SK-N-SH treated with all-trans-retinoic acid at 6 μM for 48 hours (cell line): ENCODE results near the gene ST3GAL3.

Experiments used
- ATAC-seq: fragments of 200-7000 bp; cut with Tn5 transposase; 3 replicates; pipeline ENCODE4 v1.9.1; 2020; ENCODE audit warnings: mild to moderate bottlenecking, moderate library complexity
- BACH2 ChIP-seq: fragments of 250-450 bp; sonication (Bioruptor Pico); IDR thresholded peaks from 2 replicates; pipeline ENCODE4 v1.9.0; 2021; ENCODE audit warnings: mild to moderate bottlenecking, borderline replicate concordance
- CREB5 ChIP-seq: fragments of 250-450 bp; sonication (Bioruptor Pico); IDR thresholded peaks from 2 replicates; pipeline ENCODE4 v1.5.1; 2020; ENCODE audit warnings: low read depth, mild to moderate bottlenecking, moderate library complexity
- CSDC2 ChIP-seq: fragments of 250-450 bp; sonication (Bioruptor Pico); IDR thresholded peaks from 2 replicates; pipeline ENCODE4 v1.5.0; 2020; ENCODE audit warnings: mild to moderate bottlenecking, moderate library complexity
- ESRRG ChIP-seq: fragments of 250-450 bp; sonication (Bioruptor Pico); IDR thresholded peaks from 2 replicates; pipeline ENCODE4 v1.6.1; 2021; ENCODE audit warnings: mild to moderate bottlenecking
- GLIS3 ChIP-seq: fragments of 250-450 bp; sonication (Bioruptor Pico); IDR thresholded peaks from 2 replicates; pipeline ENCODE4 v1.5.0; 2020; ENCODE audit warnings: mild to moderate bottlenecking, moderate library complexity
- ISL1 ChIP-seq: fragments of 250-450 bp; sonication (Bioruptor Pico); IDR thresholded peaks from 2 replicates; pipeline ENCODE4 v2.1.2; 2022; ENCODE audit warnings: mild to moderate bottlenecking, moderate library complexity
- PPARA ChIP-seq: fragments of 250-450 bp; sonication (Bioruptor Pico); IDR thresholded peaks from 2 replicates; pipeline ENCODE4 v1.5.0; 2020; ENCODE audit warnings: mild to moderate bottlenecking, borderline replicate concordance
- RARB ChIP-seq: fragments of 250-450 bp; sonication (Bioruptor Pico); IDR thresholded peaks from 2 replicates; pipeline ENCODE4 v1.8.0; 2021; ENCODE audit warnings: mild to moderate bottlenecking, moderate library complexity
- SNAI2 ChIP-seq: fragments of 250-450 bp; sonication (Bioruptor Pico); IDR thresholded peaks from 2 replicates; pipeline ENCODE4 v1.5.0; 2020; ENCODE audit warnings: mild to moderate bottlenecking, moderate library complexity
- TOX ChIP-seq: fragments of 250-450 bp; sonication (Bioruptor Pico); IDR thresholded peaks from 2 replicates; pipeline ENCODE4 v1.8.0; 2021; ENCODE audit warnings: mild to moderate bottlenecking, moderate library complexity, borderline replicate concordance
- TSHZ2 ChIP-seq: fragments of 250-450 bp; sonication (Bioruptor Pico); IDR thresholded peaks from 2 replicates; pipeline ENCODE4 v1.5.0; 2020; ENCODE audit warnings: mild to moderate bottlenecking, moderate library complexity
- ZFP3 ChIP-seq: fragments of 250-450 bp; sonication (Bioruptor Pico); IDR thresholded peaks from 2 replicates; pipeline ENCODE4 v1.5.0; 2020; ENCODE audit warnings: mild to moderate bottlenecking, moderate library complexity
- ZFP30 ChIP-seq: fragments of 450-650 bp; formaldehyde crosslinking; IDR thresholded peaks from 2 replicates; pipeline ENCODE4 v1.5.0; 2022; ENCODE audit warnings: mild to moderate bottlenecking, moderate library complexity
- ZNF565 ChIP-seq: fragments of 450-650 bp; formaldehyde crosslinking; conservative IDR thresholded peaks from 2 replicates; pipeline ENCODE4 v1.5.0; 2020; ENCODE audit warnings: low read depth, mild to moderate bottlenecking, moderate library complexity
- ZNF70 ChIP-seq: fragments of 450-650 bp; formaldehyde crosslinking; IDR thresholded peaks from 2 replicates; pipeline ENCODE4 v1.5.0; 2020; ENCODE audit warnings: mild to moderate bottlenecking, moderate library complexity
- TF ChIP-seq, protein P1 (sequence below): fragments of 250-450 bp; sonication (Bioruptor Pico); IDR thresholded peaks from 2 replicates; pipeline ENCODE4 v1.5.1; 2021; ENCODE audit warnings: mild to moderate bottlenecking, moderate library complexity
- TF ChIP-seq, protein P2 (sequence below): fragments of 250-450 bp; sonication (Bioruptor Pico); IDR thresholded peaks from 2 replicates; pipeline ENCODE4 v1.8.0; 2021; ENCODE audit warnings: low read depth, mild to moderate bottlenecking, moderate library complexity, borderline replicate concordance
- TF ChIP-seq, protein P3 (sequence below): fragments of 250-450 bp; sonication (Bioruptor Pico); IDR thresholded peaks from 2 replicates; pipeline ENCODE4 v1.8.0; 2020; ENCODE audit warnings: mild to moderate bottlenecking, moderate library complexity, borderline replicate concordance

ST3GAL3 gene

GRCh38 chr1:43925846-43926245 lies 218.5 kb downstream of the ST3GAL3 start:
- ATAC-seq: no peak
- TF ChIP-seq TSHZ2 (no peak), CREB5 (CRISPR knock-in tag) (no peak), BACH2 (CRISPR knock-in tag) (no peak), ZNF565 (CRISPR knock-in tag) (no peak), PPARA (no peak), ESRRG (CRISPR knock-in tag) (no peak)
- TF ChIP-seq, protein P1, sequence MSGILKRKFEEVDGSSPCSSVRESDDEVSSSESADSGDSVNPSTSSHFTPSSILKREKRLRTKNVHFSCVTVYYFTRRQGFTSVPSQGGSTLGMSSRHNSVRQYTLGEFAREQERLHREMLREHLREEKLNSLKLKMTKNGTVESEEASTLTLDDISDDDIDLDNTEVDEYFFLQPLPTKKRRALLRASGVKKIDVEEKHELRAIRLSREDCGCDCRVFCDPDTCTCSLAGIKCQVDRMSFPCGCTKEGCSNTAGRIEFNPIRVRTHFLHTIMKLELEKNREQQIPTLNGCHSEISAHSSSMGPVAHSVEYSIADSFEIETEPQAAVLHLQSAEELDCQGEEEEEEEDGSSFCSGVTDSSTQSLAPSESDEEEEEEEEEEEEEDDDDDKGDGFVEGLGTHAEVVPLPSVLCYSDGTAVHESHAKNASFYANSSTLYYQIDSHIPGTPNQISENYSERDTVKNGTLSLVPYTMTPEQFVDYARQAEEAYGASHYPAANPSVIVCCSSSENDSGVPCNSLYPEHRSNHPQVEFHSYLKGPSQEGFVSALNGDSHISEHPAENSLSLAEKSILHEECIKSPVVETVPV (CRISPR knock-in tag): no peak

DNA sequence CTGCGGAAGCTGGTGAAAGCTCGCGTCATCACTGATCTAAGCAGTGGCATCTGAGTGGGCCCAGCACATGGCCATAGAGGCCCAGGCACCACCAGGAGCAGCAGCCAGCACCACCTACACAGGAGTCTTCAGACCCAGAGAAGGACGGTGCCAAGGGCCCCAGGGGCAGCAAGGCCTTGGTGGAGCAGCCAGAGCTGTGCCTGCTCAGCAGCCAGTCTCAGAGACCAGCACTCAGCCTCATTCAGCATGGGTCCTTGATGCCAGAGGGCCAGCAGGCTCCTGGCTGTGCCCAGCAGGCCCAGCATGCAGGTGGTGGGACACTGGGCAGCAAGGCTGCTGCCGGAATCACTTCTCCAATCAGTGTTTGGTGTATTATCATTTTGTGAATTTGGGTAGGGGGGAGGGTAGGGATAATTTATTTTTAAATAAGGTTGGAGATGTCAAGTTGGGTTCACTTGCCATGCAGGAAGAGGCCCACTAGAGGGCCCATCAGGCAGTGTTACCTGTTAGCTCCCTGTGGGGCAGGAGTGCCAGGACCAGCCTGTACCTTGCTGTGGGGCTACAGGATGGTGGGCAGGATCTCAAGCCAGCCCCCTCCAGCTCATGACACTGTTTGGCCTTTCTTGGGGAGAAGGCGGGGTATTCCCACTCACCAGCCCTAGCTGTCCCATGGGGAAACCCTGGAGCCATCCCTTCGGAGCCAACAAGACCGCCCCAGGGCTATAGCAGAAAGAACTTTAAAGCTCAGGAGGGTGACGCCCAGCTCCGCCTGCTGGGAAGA lies 223.0 kb downstream of the ST3GAL3 start:
- no peak for ATAC-seq
- TF ChIP-seq, protein P2, sequence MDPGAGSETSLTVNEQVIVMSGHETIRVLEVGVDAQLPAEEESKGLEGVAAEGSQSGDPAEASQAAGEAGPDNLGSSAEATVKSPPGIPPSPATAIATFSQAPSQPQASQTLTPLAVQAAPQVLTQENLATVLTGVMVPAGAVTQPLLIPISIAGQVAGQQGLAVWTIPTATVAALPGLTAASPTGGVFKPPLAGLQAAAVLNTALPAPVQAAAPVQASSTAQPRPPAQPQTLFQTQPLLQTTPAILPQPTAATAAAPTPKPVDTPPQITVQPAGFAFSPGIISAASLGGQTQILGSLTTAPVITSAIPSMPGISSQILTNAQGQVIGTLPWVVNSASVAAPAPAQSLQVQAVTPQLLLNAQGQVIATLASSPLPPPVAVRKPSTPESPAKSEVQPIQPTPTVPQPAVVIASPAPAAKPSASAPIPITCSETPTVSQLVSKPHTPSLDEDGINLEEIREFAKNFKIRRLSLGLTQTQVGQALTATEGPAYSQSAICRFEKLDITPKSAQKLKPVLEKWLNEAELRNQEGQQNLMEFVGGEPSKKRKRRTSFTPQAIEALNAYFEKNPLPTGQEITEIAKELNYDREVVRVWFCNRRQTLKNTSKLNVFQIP (CRISPR knock-in tag): no peak
- TF ChIP-seq CREB5 (CRISPR knock-in tag) (no peak), TOX (CRISPR knock-in tag) (no peak), CSDC2 (CRISPR knock-in tag) (no peak), GLIS3 (CRISPR knock-in tag) (no peak), ZNF70 (CRISPR knock-in tag) (no peak), ZFP3 (CRISPR knock-in tag) (no peak), ZFP30 (CRISPR knock-in tag) (no peak), TSHZ2 (no peak), ESRRG (CRISPR knock-in tag) (no peak), ISL1 (CRISPR knock-in tag) (no peak), SNAI2 (no peak), RARB (CRISPR knock-in tag) (no peak)
- TF ChIP-seq, protein P1 (CRISPR knock-in tag): no peak
- TF ChIP-seq, protein P3, sequence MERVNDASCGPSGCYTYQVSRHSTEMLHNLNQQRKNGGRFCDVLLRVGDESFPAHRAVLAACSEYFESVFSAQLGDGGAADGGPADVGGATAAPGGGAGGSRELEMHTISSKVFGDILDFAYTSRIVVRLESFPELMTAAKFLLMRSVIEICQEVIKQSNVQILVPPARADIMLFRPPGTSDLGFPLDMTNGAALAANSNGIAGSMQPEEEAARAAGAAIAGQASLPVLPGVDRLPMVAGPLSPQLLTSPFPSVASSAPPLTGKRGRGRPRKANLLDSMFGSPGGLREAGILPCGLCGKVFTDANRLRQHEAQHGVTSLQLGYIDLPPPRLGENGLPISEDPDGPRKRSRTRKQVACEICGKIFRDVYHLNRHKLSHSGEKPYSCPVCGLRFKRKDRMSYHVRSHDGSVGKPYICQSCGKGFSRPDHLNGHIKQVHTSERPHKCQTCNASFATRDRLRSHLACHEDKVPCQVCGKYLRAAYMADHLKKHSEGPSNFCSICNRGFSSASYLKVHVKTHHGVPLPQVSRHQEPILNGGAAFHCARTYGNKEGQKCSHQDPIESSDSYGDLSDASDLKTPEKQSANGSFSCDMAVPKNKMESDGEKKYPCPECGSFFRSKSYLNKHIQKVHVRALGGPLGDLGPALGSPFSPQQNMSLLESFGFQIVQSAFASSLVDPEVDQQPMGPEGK (CRISPR knock-in tag): no peak
- TF ChIP-seq, all 23 proteins: peak for 0
